GM21737 (cell line): ENCODE results near the gene SH3D19.
A peak's percentile ranks its signal among the peaks of the same experiment; 100 is the strongest.
"Not testable (repeated sequence)": the region's sequence is repeated elsewhere in the genome, so short reads cannot be mapped to it uniquely, and the experiment has no call there.

Source experiments
- ATAC-seq: cut with Tn5 transposase; IDR thresholded peaks from one replicate; pipeline ENCODE4 v1.9.1; 2021; ENCODE audit warnings: mild to moderate bottlenecking, moderate library complexity; ENCODE audit not compliant: unreplicated experiment

Gene SH3D19

GRCh38 chr4:151104621-151105020, 220.8 kb downstream of the SH3D19 start:
- ATAC-seq, result no peak

GRCh38 chr4:151103758-151104157, 221.6 kb downstream of the SH3D19 start:
- no peak for ATAC-seq

DNA sequence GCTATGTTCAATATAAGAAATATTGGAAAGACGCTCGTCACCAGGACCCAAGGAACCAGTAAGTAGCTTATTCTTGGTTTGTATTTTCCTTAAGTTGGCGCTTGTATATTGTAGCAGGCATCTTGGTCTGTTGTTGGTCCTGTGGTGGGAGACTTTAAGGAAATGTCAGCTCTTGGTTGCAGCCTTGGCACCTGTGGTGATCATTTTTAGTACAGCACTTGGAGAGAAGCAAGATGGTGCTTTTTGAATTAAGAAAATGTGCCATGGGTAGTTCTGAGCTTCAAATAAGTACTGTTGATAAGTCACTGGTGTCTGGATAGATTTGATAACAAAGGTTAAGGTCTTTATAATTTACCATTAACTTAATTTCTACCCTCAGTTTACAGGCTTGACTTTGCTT, 224.9 kb downstream of the SH3D19 start:
- ATAC-seq, result no peak

GRCh38 chr4:151099976-151100417, 225.4 kb downstream of the SH3D19 start:
- ATAC-seq, result no peak

DNA sequence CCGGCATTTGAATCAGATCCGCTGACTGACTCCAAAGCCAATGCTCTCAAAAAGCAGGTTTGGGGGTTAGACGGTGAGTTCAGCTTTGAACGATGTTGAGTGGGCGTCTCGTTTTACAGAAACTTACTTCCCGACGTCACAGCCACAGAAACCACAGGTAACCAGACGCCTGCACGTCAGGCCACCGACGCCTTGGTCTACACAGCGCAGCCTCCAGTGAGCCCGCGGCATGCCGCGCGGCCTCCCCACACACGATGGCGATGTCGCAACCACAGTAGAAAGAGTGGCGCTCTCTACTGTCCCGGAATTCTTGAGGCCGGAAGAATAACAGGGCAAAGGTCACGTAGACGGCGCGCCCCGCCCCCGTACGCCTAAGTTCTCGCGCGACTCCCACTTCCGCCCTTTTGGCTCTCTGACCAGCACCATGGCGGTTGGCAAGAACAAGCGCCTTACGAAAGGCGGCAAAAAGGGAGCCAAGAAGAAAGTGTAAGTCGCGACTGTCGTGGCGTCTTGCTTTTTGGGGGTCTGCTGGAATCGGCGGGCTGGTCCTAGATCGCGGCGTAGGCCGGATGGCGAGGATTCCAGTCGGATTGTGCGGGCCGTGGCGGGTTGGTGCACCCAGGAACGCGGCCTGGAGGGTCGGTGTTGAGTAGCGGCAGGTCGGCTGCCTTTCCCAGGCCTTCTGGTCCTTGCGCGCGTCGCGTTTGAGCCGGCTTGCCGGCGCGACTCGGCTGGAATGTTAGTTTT, 226.0 kb downstream of the SH3D19 start, which contains the start of gene RPS3A:
Gene RPS3A (plus strand): TSS at position 400 of the 747 bp plus-strand sequence. CDS start 25 bp downstream, at position 425.
- ATAC-seq, result peak; percentile 93

DNA sequence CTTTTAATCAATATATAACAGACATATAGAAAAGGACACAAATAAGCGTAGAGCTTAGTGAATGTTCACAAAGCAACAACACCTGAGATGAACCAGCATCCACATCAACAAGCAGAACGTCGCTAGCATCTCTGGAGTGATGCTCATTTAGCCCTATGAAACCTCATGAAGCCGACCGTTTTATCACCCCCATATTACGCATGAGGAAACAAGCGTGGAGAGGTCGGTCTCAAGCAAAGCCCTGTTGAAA, 226.5 kb downstream of the SH3D19 start:
- no peak for ATAC-seq

GRCh38 chr4:151097759-151098158, 227.6 kb downstream of the SH3D19 start:
- no peak for ATAC-seq

GRCh38 chr4:151095142-151095541, 230.3 kb downstream of the SH3D19 start:
- ATAC-seq, result no peak

DNA sequence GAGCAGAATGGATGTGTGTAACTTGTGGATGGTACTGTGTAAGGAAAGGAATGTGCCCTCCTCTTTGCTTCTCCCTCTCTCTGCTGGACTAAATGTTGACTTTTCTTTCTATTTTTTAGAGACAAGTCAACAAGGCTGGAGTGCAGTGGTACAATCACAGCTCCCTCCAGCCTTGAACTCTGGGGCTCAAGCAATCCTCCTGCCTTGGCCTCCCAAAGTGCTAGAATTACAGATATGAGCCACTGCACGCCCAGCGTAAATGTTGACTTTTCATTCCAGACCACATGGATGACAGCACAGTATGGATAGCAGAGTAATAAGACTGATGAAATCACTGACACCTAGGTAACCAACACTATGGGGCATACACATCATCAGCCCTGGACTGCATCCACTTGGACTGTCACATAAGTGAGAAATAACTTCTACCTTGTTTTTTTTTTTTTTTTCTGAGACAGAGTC, 231.1 kb downstream of the SH3D19 start:
- no peak for ATAC-seq

DNA sequence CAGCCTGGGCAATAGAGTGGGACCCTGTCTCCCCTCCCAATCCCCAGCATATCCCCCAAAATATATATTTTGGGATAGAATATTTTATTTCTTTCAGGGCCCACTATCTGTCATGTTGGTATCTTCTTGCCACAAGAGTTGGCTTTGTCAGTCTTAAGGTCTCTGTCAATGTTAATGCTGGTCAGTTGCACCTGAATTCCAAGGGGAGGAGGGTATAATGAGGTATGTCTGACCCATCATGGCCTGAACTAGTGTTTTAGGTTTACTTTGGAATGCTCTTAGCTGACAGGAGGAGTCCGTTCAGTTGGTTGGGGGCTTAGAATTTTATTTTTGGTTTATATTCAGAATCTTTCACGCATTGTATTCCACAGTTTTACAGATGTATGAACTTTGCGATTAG, 232.2 kb downstream of the SH3D19 start:
- ATAC-seq, result no peak

GRCh38 chr4:151092488-151092887, 232.9 kb downstream of the SH3D19 start:
- ATAC-seq, result no peak

- ATAC-seq, result no peak
Observed at GRCh38 chr4:151091047-151091446, 234.4 kb downstream of the SH3D19 start.

DNA sequence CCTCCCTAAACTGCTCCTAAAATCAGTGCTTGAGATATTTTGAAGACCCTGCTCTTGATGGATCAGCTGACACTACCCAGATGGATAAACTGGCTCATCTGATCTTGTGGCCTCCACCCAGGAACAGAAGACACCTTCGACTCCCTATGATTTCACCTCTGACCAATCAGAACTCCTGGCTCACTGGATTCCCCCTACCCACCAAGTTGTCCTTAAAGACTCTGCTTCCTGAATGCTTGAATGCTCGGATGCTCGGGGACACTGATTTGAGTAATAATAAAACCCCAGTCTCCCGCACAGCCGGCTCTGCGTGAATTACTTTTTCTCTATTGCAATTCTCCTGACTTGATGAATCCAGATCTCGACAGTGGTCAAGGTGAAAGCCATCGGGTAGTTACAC, 237.9 kb downstream of the SH3D19 start:
- ATAC-seq, result no peak

- ATAC-seq, result not testable (repeated sequence)
Observed at GRCh38 chr4:151077978-151078377, 247.4 kb downstream of the SH3D19 start.

- ATAC-seq, result no peak
Observed at GRCh38 chr4:151074416-151074916, 250.9 kb downstream of the SH3D19 start.
